HEK293T (cell line): ENCODE measurements around the gene EPN1.

ENCODE experiments used
- BHLHE40 ChIP-seq: fragments of 450-650 bp; IDR thresholded peaks from 2 replicates; pipeline ENCODE4 v1.6.1; 2016; ENCODE audit warnings: mild to moderate bottlenecking, moderate library complexity, borderline replicate concordance
- ELF4 ChIP-seq: fragments of 450-650 bp; IDR thresholded peaks from 2 replicates; pipeline ENCODE4 v1.6.1; 2017; ENCODE audit warnings: antibody characterized with exemption
- SP1 ChIP-seq: fragments of 450-650 bp; IDR thresholded peaks from 2 replicates; pipeline ENCODE4 v1.6.1; 2017
- TARDBP ChIP-seq: fragments of 450-650 bp; IDR thresholded peaks from 2 replicates; pipeline ENCODE4 v1.6.1; 2016
- ZNF384 ChIP-seq: fragments of 450-650 bp; IDR thresholded peaks from 2 replicates; pipeline ENCODE4 v1.6.1; 2016

GRCh38 chr19:55654323-55654867 lies 20.6 kb upstream of the EPN1 start:
- TF ChIP-seq BHLHE40 (no peak), ZNF384 (no peak), TARDBP (no peak), SP1 (no peak), ELF4 (no peak)
